HepG2 (cell line): ENCODE data around the gene CCDC85C. TPM values are rescaled to one million over a fixed set of nuclear protein-coding genes. Genes with fewer than 3 reads are reported as not detected.
A peak's percentile ranks its signal among the peaks of the same experiment; 100 is the strongest.

Experiments
- ATAC-seq: fragments of 200-7000 bp; cut with Tn5 transposase; 3 replicates; pipeline ENCODE4 v1.9.1; 2020; ENCODE audit warnings: mild to moderate bottlenecking, moderate library complexity
- BruUV-seq: library from RNA; stranded (reverse); fragments of 400-500 nt; replicated peaks from 2 replicates; lab custom pipeline; 2021; lab: Mats Ljungman, UMichigan
- CTCF ChIA-PET: fragments of 300-600 bp; formaldehyde crosslinking; extraction: SDS; loops from one replicate; lab custom pipeline; 2021; ENCODE audit warnings: low total read pairs, inconsistent platforms, low intra/inter-chr PET ratio; lab: Yijun Ruan, JAX
- POLR2A ChIA-PET: fragments of 350-600 bp; sonication (Branson Sonifier 250); formaldehyde crosslinking; loops from one replicate; lab custom pipeline; 2020; ENCODE audit warnings: antibody characterized with exemption, inconsistent platforms; lab: Yijun Ruan, JAX
- DNase-seq: peaks from one replicate; pipeline ENCODE4 v3.0.0-alpha.2; 2015; ENCODE audit warnings: low spot score
- FAIRE-seq: peaks from 3 replicates; lab custom pipeline; 2011; peaks lifted over from hg19 to GRCh38; lab: Jason Lieb, UNC
- H2AFZ ChIP-seq: one replicate; pipeline ENCODE4 v1.6.1; 2011; ENCODE audit warnings: low read length, inconsistent platforms
- H3K27ac ChIP-seq: fragments of 300-600 bp; 3 replicates; pipeline ENCODE4 v1.8.0; 2011; ENCODE audit warnings: mixed run types, mild to moderate bottlenecking, mixed read lengths, low read length, inconsistent platforms; ENCODE audit not compliant: insufficient read depth; ENCODE audit errors: extremely low read length
- H3K27me3 ChIP-seq, 2 experiments: fragments of 200-600 bp in 1 of 2; 2 replicates in 1 of 2; 3 replicates in 1 of 2; pipeline versions ENCODE4 v1.6.0 to v1.8.0; 2011; ENCODE audit warnings: low read length in 2 of 2, mild to moderate bottlenecking in 2 of 2, moderate library complexity in 2 of 2, inconsistent platforms in 1 of 2; ENCODE audit not compliant: insufficient read depth in 2 of 2, control insufficient read depth in 1 of 2
- H3K36me3 ChIP-seq, 2 experiments: fragments of 200-600 bp in 1 of 2; replicated peaks in 1 of 2; 2 replicates in 1 of 2; 3 replicates in 1 of 2; pipeline versions ENCODE4 v1.5.1 to v1.8.0; 2011; ENCODE audit warnings: low read length in 2 of 2, inconsistent platforms in 1 of 2; ENCODE audit not compliant: insufficient read depth in 2 of 2, control insufficient read depth in 1 of 2
- H3K4me1 ChIP-seq: 2 replicates; pipeline ENCODE4 v1.5.1; 2012; ENCODE audit warnings: low read length, inconsistent platforms; ENCODE audit not compliant: insufficient read depth
- H3K4me2 ChIP-seq: 2 replicates; pipeline ENCODE4 v1.6.0; 2011; ENCODE audit warnings: low read depth, low read length, inconsistent platforms
- H3K4me3 ChIP-seq, 3 experiments: fragments of 200-600 bp in 1 of 3; sonication (generic), shearing (Covaris generic) in 1 of 3; replicated peaks in 1 of 3; 2 replicates each; pipeline ENCODE4 v1.5.1; 2011 to 2016; ENCODE audit warnings: low read length in 3 of 3, inconsistent platforms in 2 of 3, low read depth in 2 of 3, mild to moderate bottlenecking in 2 of 3, control low read depth in 1 of 3, mixed read lengths in 1 of 3; ENCODE audit not compliant: insufficient read depth in 1 of 3
- H3K79me2 ChIP-seq: one replicate; pipeline ENCODE4 v1.6.1; 2011; ENCODE audit warnings: low read length, inconsistent platforms; ENCODE audit not compliant: insufficient read depth
- H3K9ac ChIP-seq: 2 replicates; pipeline ENCODE4 v1.6.0; 2011; ENCODE audit warnings: mild to moderate bottlenecking, low read depth, low read length, inconsistent platforms; ENCODE audit not compliant: insufficient read depth
- H3K9me3 ChIP-seq: 2 replicates; pipeline ENCODE4 v1.5.1; 2012; ENCODE audit warnings: mild to moderate bottlenecking, low read length
- H4K20me1 ChIP-seq: 2 replicates; pipeline ENCODE4 v1.6.0; 2011; ENCODE audit warnings: inconsistent platforms, mild to moderate bottlenecking, low read length, moderate library complexity; ENCODE audit not compliant: insufficient read depth
- AGO2 ChIP-seq: fragments of 200-400 bp; formaldehyde crosslinking; optimal IDR thresholded peaks from 2 replicates; pipeline ENCODE3; 2017; ENCODE audit warnings: mild to moderate bottlenecking, low read depth, low read length, moderate library complexity
- FOXA1 ChIP-seq, 2 experiments: fragments of 450-650 bp in 1 of 2; sonication (generic) in 1 of 2; formaldehyde crosslinking in 1 of 2; IDR thresholded peaks; 2 replicates each; pipeline versions ENCODE4 v1.4.0 to v1.6.1; 2016 to 2020; ENCODE audit warnings: missing genetic modification reagents in 1 of 2
- HDAC1 ChIP-seq: sonication (generic); formaldehyde crosslinking; IDR thresholded peaks from 2 replicates; pipeline ENCODE4 v1.5.1; 2020; ENCODE audit warnings: mild to moderate bottlenecking, missing genetic modification reagents
- HNRNPL ChIP-seq: fragments of 200-400 bp; formaldehyde crosslinking; IDR thresholded peaks from 2 replicates; pipeline ENCODE4 v1.6.1; 2017; ENCODE audit warnings: mild to moderate bottlenecking, low read depth, low read length
- PAWR ChIP-seq: sonication (generic); formaldehyde crosslinking; IDR thresholded peaks from 2 replicates; pipeline ENCODE4 v1.4.0; 2020; ENCODE audit warnings: missing genetic modification reagents, mild to moderate bottlenecking, borderline replicate concordance
- ZBTB33 ChIP-seq: sonication (generic); formaldehyde crosslinking; IDR thresholded peaks from 2 replicates; pipeline ENCODE4 v1.4.0; 2020; ENCODE audit warnings: missing genetic modification reagents
- ZBTB38 ChIP-seq: sonication (generic); formaldehyde crosslinking; IDR thresholded peaks from 2 replicates; pipeline ENCODE4 v1.5.1; 2020; ENCODE audit warnings: mild to moderate bottlenecking, missing genetic modification reagents
- ZNF749 ChIP-seq: sonication (generic); formaldehyde crosslinking; IDR thresholded peaks from 2 replicates; pipeline ENCODE4 v1.8.0; 2022; ENCODE audit warnings: mild to moderate bottlenecking, missing genetic modification reagents, moderate library complexity, borderline replicate concordance
- ZNF768 ChIP-seq: sonication (generic); formaldehyde crosslinking; IDR thresholded peaks from 2 replicates; pipeline ENCODE4 v1.4.0; 2020; ENCODE audit warnings: missing genetic modification reagents
- WGBS: methylation state at CpG from one replicate; pipeline ENCODE4 v1.1.6; 2017; ENCODE audit warnings: low lambda C conversion rate; 5-methylcytosine and 5-hydroxymethylcytosine counted together
- in situ Hi-C: cut with HindIII; loops from 2 replicates; pipeline ENCODE4 v1.10.0; 2017; ENCODE audit warnings: low pct_unique_long_range_greater_than_20kb; ENCODE audit not compliant: extremely low pct_ligation_motif_present
- intact Hi-C: fragments of 100-400 bp; cut with micrococcal nuclease; formaldehyde crosslinking; loops from one replicate; pipeline ENCODE4 v1.10.0; 2022; ENCODE audit not compliant: unreplicated experiment
- polyA plus RNA-seq, 8 experiments: library from polyadenylated mRNA; depleted of rRNA in 3 of 8; stranded (reverse) in 7 of 8; unstranded in 1 of 8; fragments of >200 nt; fragmentation: Illumina TruSeq in 4 of 8; extraction: Trizol in 4 of 8; gene quantifications; 2 replicates each; pipeline versions ENCODE4 v1.2.1 to v1.2.3, GENCODE V29; 2011 to 2016; ENCODE audit warnings: low read depth in 4 of 8, missing spikeins in 1 of 8, mixed read lengths in 1 of 8; ENCODE audit not compliant: insufficient read depth in 1 of 8
- total RNA-seq, 5 experiments: library from RNA; depleted of rRNA; stranded (reverse); fragments of >200 nt; fragmentation: Illumina TruSeq; extraction: Trizol; gene quantifications; 2 replicates each; pipeline ENCODE4 v1.2.3, GENCODE V29; 2016; ENCODE audit warnings: low read depth in 1 of 5

Gene CCDC85C
- total and polyA plus RNA-seq, 2 of the 13 experiments (the other 11 are each of a cell fraction or from before 2014, with no cell fraction given) = 18.8 to 43.8 TPM

- 0 out of 2 replicates have a peak overlapping the region, but pooled peaks have one; percentile 70 for H3K9ac ChIP-seq
- H3K4me1 ChIP-seq = peaks cover 74% of the 10 kb centered on the region
- intact Hi-C loops = no loop called here
- TF ChIP-seq PAWR (CRISPR knock-in tag) (0 out of 2 replicates have a peak, but pooled peaks have one; percentile 36), AGO2 (peak; percentile 27), ZBTB38 (CRISPR knock-in tag) (0 out of 2 replicates have a peak, but pooled peaks have one; percentile 16), ZNF768 (CRISPR knock-in tag) (peak; percentile 14; the same call in 1 of the 2 replicates), FOXA1 (IDR thresholded peaks at IDR 0.05) (no peak), FOXA1 (CRISPR knock-in tag; IDR thresholded peaks at IDR 0.05) (no peak), HNRNPL (0 out of 2 replicates have a peak, but pooled peaks have one; percentile 40), ZNF749 (no peak), ZBTB33 (CRISPR knock-in tag) (peak; percentile 83), HDAC1 (CRISPR knock-in tag) (0 out of 2 replicates have a peak, but pooled peaks have one; percentile 3)
- TF ChIP-seq, all 625 proteins: peak for 7
- Histone ChIP-seq H3K9me3 (no peaks in the 10 kb centered on the region), H3K79me2 (peaks cover 98% of the 10 kb centered on the region), H3K4me2 (peak overlapping the region; percentile 90), H3K4me3 (peak overlapping the region in 1 of 3 experiments; percentile 85; a peak in 1 of 6 replicates), H2AFZ (no peak overlapping the region), H3K27ac (peak overlapping the region; percentile 80), H3K36me3 (peaks cover 4 to 12% of the 10 kb centered on the region in 2 experiments; a peak in 3 of 5 replicates), H4K20me1 (peaks cover 56% of the 10 kb centered on the region), H3K27me3 (no peaks in the 10 kb centered on the region; a peak in 1 of 5 replicates)
- CTCF ChIA-PET = no interaction called here
- ATAC-seq = no peak
- POLR2A ChIA-PET = interaction anchor here (1.0 to 8.6 kb wide), 5 partner anchors 11 to 44 kb away, joined by 3 to 101 read pairs (median 5); no protein-coding TSS in a partner anchor
- WGBS = 90% methylated on average over 13 of the region's 20 CpGs
- FAIRE-seq = no peak
- in situ Hi-C loops = no loop called here
- BruUV-seq = no TSS peak
- DNase-seq = no peak
Observed at GRCh38 chr14:99597911-99598600, 6.0 kb downstream of the CCDC85C start.
